Keratinocyte (primary cell): ENCODE results near the gene KLHL25. TPM values are rescaled to one million over a fixed set of nuclear protein-coding genes. Genes with fewer than 3 reads are reported as not detected.

ENCODE experiments used
- DNase-seq: peaks from one replicate; pipeline ENCODE4 v3.0.0-alpha.2; 2011; ENCODE audit warnings: low read depth, missing footprints, low spot score
- FAIRE-seq: peaks from 2 replicates; lab custom pipeline; 2011; peaks lifted over from hg19 to GRCh38; lab: Jason Lieb, UNC
- H2AFZ ChIP-seq: 2 replicates; pipeline ENCODE4 v1.6.0; 2012; ENCODE audit warnings: low read length, control low read depth, inconsistent platforms; ENCODE audit not compliant: control insufficient read depth
- H3K27ac ChIP-seq: 2 replicates; pipeline ENCODE4 v1.5.1; 2011; ENCODE audit warnings: low read length; ENCODE audit not compliant: control insufficient read depth, insufficient read depth
- H3K27me3 ChIP-seq: 3 replicates; pipeline ENCODE4 v1.6.0; 2011; ENCODE audit warnings: low read length; ENCODE audit not compliant: control insufficient read depth, insufficient read depth; ENCODE audit errors: extremely low read depth
- H3K36me3 ChIP-seq, 2 experiments: 2 replicates in 1 of 2; 3 replicates in 1 of 2; pipeline ENCODE4 v1.5.1; 2011; ENCODE audit warnings: low read length in 2 of 2, mild to moderate bottlenecking in 1 of 2; ENCODE audit not compliant: control insufficient read depth in 2 of 2, insufficient read depth in 2 of 2; ENCODE audit errors: extremely low read depth in 1 of 2
- H3K4me1 ChIP-seq: 3 replicates; pipeline ENCODE4 v1.5.1; 2011; ENCODE audit warnings: low read length; ENCODE audit not compliant: control insufficient read depth, insufficient read depth; ENCODE audit errors: extremely low read depth
- H3K4me2 ChIP-seq: 3 replicates; pipeline ENCODE4 v1.6.0; 2011; ENCODE audit warnings: low read depth, low read length; ENCODE audit not compliant: control insufficient read depth, insufficient read depth; ENCODE audit errors: extremely low read depth
- H3K4me3 ChIP-seq, 3 experiments: fragments of 200-600 bp in 1 of 3; sonication (generic) in 1 of 3; 2 replicates in 2 of 3; 3 replicates in 1 of 3; pipeline ENCODE4 v1.5.1; 2011 to 2016; ENCODE audit warnings: low read length in 3 of 3, mild to moderate bottlenecking in 3 of 3, control low read depth in 2 of 3, inconsistent platforms in 1 of 3, low read depth in 1 of 3, mixed read lengths in 1 of 3, mixed run types in 1 of 3, moderate library complexity in 1 of 3; ENCODE audit not compliant: control insufficient read depth in 2 of 3, insufficient read depth in 2 of 3; ENCODE audit errors: extremely low read depth in 1 of 3
- H3K79me2 ChIP-seq: 2 replicates; pipeline ENCODE4 v1.6.0; 2012; ENCODE audit warnings: low read length; ENCODE audit not compliant: control insufficient read depth, insufficient read depth
- H3K9ac ChIP-seq: 3 replicates; pipeline ENCODE4 v1.6.0; 2011; ENCODE audit warnings: low read length; ENCODE audit not compliant: control insufficient read depth, insufficient read depth; ENCODE audit errors: extremely low read depth
- H3K9me1 ChIP-seq: 3 replicates; pipeline ENCODE4 v1.6.0; 2011; ENCODE audit warnings: low read length; ENCODE audit not compliant: control insufficient read depth, insufficient read depth; ENCODE audit errors: extremely low read depth
- H3K9me3 ChIP-seq: 2 replicates; pipeline ENCODE4 v1.5.1; 2012; ENCODE audit warnings: low read depth, low read length; ENCODE audit not compliant: control insufficient read depth
- H4K20me1 ChIP-seq: 3 replicates; pipeline ENCODE4 v1.6.0; 2011; ENCODE audit warnings: low read length; ENCODE audit not compliant: control insufficient read depth, insufficient read depth; ENCODE audit errors: extremely low read depth
- CTCF ChIP-seq, 3 experiments: IDR thresholded peaks in 1 of 3; conservative IDR thresholded peaks in 1 of 3; optimal IDR thresholded peaks in 1 of 3; 2 replicates in 2 of 3; 3 replicates in 1 of 3; pipeline versions ENCODE3 to v1.5.1; 2011; ENCODE audit warnings: low read length in 3 of 3, mild to moderate bottlenecking in 3 of 3, moderate library complexity in 2 of 3, control low read depth in 1 of 3, inconsistent platforms in 1 of 3; ENCODE audit not compliant: insufficient read depth in 2 of 3; ENCODE audit errors: extremely low read depth in 1 of 3
- EZH2 ChIP-seq: IDR thresholded peaks from one replicate; pipeline ENCODE4 v1.6.1; 2012; ENCODE audit warnings: inconsistent platforms, mild to moderate bottlenecking, low read length, moderate library complexity
- dilution Hi-C: fragments of 300-500 bp; cut with MboI; formaldehyde crosslinking; loops from one replicate; pipeline ENCODE4 v1.7.0; 2020; ENCODE audit warnings: low sequenced_read_pairs; ENCODE audit not compliant: extremely low pct_ligation_motif_present
- polyA plus RNA-seq, 5 experiments: library from polyadenylated mRNA; depleted of rRNA in 3 of 5; stranded (reverse) in 3 of 5; stranded (forward) in 1 of 5; unstranded in 1 of 5; fragments of >200 nt; gene quantifications; 1 replicate in 1 of 5; 2 replicates in 3 of 5; 3 replicates in 1 of 5; pipeline versions ENCODE4 v1.2.1 to v1.2.3, GENCODE V29; 2011 to 2012; ENCODE audit warnings: missing spikeins in 2 of 5, low read depth in 1 of 5, low replicate concordance in 1 of 5

The KLHL25 gene
- polyA plus RNA-seq, 1 donor (not counting 4 experiments of a cell fraction or from before 2014, with no cell fraction given) = 2.1 TPM

- Histone ChIP-seq H3K79me2 (no peaks in the 10 kb centered on the region), H4K20me1 (no peaks in the 10 kb centered on the region), H3K9me3 (no peaks in the 10 kb centered on the region), H2AFZ (no peak overlapping the region), H3K36me3 (peaks cover 7 to 28% of the 10 kb centered on the region in 2 experiments), H3K4me1 (no peaks in the 10 kb centered on the region), H3K4me3 (no peak overlapping the region), H3K9ac (no peak overlapping the region), H3K27me3 (no peaks in the 10 kb centered on the region), H3K27ac (no peak overlapping the region), H3K4me2 (no peak overlapping the region), H3K9me1 (no peaks in the 10 kb centered on the region)
- DNase-seq (no peak), FAIRE-seq (no peak)
- TF ChIP-seq EZH2 (no peak), CTCF (optimal IDR thresholded peaks at IDR 0.05 in 1 of 3, IDR thresholded peaks at IDR 0.05 in 1 of 3, conservative IDR thresholded peaks at IDR 0.05 in 1 of 3; ENCODE audit: extremely low read depth in 1 of 3, insufficient read depth in 2 of 3, low read length in 3 of 3) (no peak)
- dilution Hi-C loops = no loop called here
Measured at GRCh38 chr15:85723960-85724945, 70.5 kb downstream of the KLHL25 start.

GRCh38 chr15:85722374-85723152 lies 72.2 kb downstream of the KLHL25 start:
- Histone ChIP-seq H2AFZ (no peak overlapping the region), H3K79me2 (no peaks in the 10 kb centered on the region), H3K4me2 (no peak overlapping the region), H3K9ac (no peak overlapping the region), H3K27me3 (no peaks in the 10 kb centered on the region), H3K9me3 (no peaks in the 10 kb centered on the region), H3K27ac (no peak overlapping the region), H3K36me3 (peaks cover 4 to 29% of the 10 kb centered on the region in 2 experiments), H4K20me1 (no peaks in the 10 kb centered on the region), H3K4me1 (no peaks in the 10 kb centered on the region), H3K4me3 (no peak overlapping the region), H3K9me1 (no peaks in the 10 kb centered on the region)
- no peak for FAIRE-seq
- TF ChIP-seq CTCF (optimal IDR thresholded peaks at IDR 0.05 in 1 of 3, IDR thresholded peaks at IDR 0.05 in 1 of 3, conservative IDR thresholded peaks at IDR 0.05 in 1 of 3; ENCODE audit: extremely low read depth in 1 of 3, insufficient read depth in 2 of 3, low read length in 3 of 3) (no peak), EZH2 (no peak)
- no peak for DNase-seq
- dilution Hi-C loops = no loop called here
